GM23248 (cell line): ENCODE results near the gene CLEC4M. TPM values are rescaled to one million over a fixed set of nuclear protein-coding genes. Genes with fewer than 3 reads are reported as not detected.

ENCODE experiments used
- DNase-seq: peaks from one replicate; pipeline ENCODE4 v3.0.0-alpha.2; 2015
- H2AFZ ChIP-seq: fragments of 200-600 bp; sonication (generic); 2 replicates; pipeline ENCODE4 v1.6.1; 2016; ENCODE audit warnings: antibody characterized with exemption
- H3F3A ChIP-seq: fragments of 200-600 bp; sonication (generic); 2 replicates; pipeline ENCODE4 v1.6.1; 2016; ENCODE audit warnings: mild to moderate bottlenecking, antibody characterized with exemption, mixed run types; ENCODE audit not compliant: insufficient read depth
- H3K27ac ChIP-seq: fragments of 200-600 bp; sonication (generic); 2 replicates; pipeline ENCODE4 v1.5.1; 2016; ENCODE audit warnings: mild to moderate bottlenecking
- H3K27me3 ChIP-seq: fragments of 200-600 bp; sonication (generic); replicated peaks from 2 replicates; pipeline ENCODE4 v1.6.1; 2016; ENCODE audit warnings: mild to moderate bottlenecking; ENCODE audit not compliant: insufficient read depth
- H3K36me3 ChIP-seq: fragments of 200-600 bp; sonication (generic); 2 replicates; pipeline ENCODE4 v1.6.1; 2016; ENCODE audit warnings: low read depth, mild to moderate bottlenecking
- H3K4me1 ChIP-seq: fragments of 200-600 bp; sonication (generic); 2 replicates; pipeline ENCODE4 v1.6.1; 2016; ENCODE audit warnings: mild to moderate bottlenecking; ENCODE audit not compliant: insufficient read depth
- H3K4me2 ChIP-seq: fragments of 200-600 bp; sonication (generic); one replicate; pipeline ENCODE4 v1.6.1; 2016; ENCODE audit warnings: mild to moderate bottlenecking; ENCODE audit not compliant: unreplicated experiment
- H3K4me3 ChIP-seq: fragments of 200-600 bp; sonication (generic); 2 replicates; pipeline ENCODE4 v1.5.1; 2016; ENCODE audit warnings: mild to moderate bottlenecking
- H3K79me2 ChIP-seq: fragments of 200-600 bp; sonication (generic); 2 replicates; pipeline ENCODE4 v1.6.1; 2016; ENCODE audit warnings: mild to moderate bottlenecking; ENCODE audit not compliant: insufficient read depth
- H3K9ac ChIP-seq: fragments of 200-600 bp; sonication (generic); 2 replicates; pipeline ENCODE4 v1.6.1; 2016; ENCODE audit warnings: mild to moderate bottlenecking
- H3K9me2 ChIP-seq: fragments of 200-600 bp; sonication (generic); 2 replicates; pipeline ENCODE4 v1.6.1; 2016; ENCODE audit warnings: mixed run types, mild to moderate bottlenecking, moderate library complexity; ENCODE audit not compliant: insufficient read depth
- H3K9me3 ChIP-seq: fragments of 200-600 bp; sonication (generic); one replicate; pipeline ENCODE4 v1.6.1; 2017; ENCODE audit warnings: low read depth
- H4K20me1 ChIP-seq: fragments of 200-600 bp; sonication (generic); 2 replicates; pipeline ENCODE4 v1.6.0; 2016; ENCODE audit not compliant: insufficient read depth
- EZH2 ChIP-seq: fragments of 200-600 bp; sonication (generic); IDR thresholded peaks from 2 replicates; pipeline ENCODE4 v1.6.1; 2018; ENCODE audit warnings: antibody characterized with exemption, mild to moderate bottlenecking; ENCODE audit not compliant: insufficient read depth, poor library complexity, severe bottlenecking
- EZH2phosphoT487 ChIP-seq: fragments of 200-600 bp; sonication (generic); IDR thresholded peaks from 2 replicates; pipeline ENCODE4 v1.6.1; 2018; ENCODE audit warnings: antibody characterized with exemption, moderate library complexity, mild to moderate bottlenecking, low read depth; ENCODE audit not compliant: insufficient read depth
- WGBS, 2 experiments: methylation state at CpG; one replicate each; pipeline ENCODE4 v1.1.6; 2015 to 2017; ENCODE audit warnings: low lambda C conversion rate in 2 of 2, low coverage in 1 of 2; ENCODE audit errors: missing lambda C conversion rate in 2 of 2; 5-methylcytosine and 5-hydroxymethylcytosine counted together
- in situ Hi-C: fragments of 300-500 bp; cut with MboI; formaldehyde crosslinking; loops from 2 replicates; pipeline ENCODE4 v1.15.0; 2020
- polyA plus RNA-seq: library from polyadenylated mRNA; unstranded; fragments of >200 nt; fragmentation: Nextera tagmentation; extraction: Ambion mirVana; gene quantifications from 2 replicates; pipeline ENCODE4 v1.2.1, GENCODE V29; 2016
- total RNA-seq: library from RNA; depleted of rRNA; stranded (reverse); fragments of >200 nt; shearing (Covaris generic); gene quantifications from 2 replicates; pipeline ENCODE4 v1.2.3, GENCODE V29; 2014

CLEC4M gene
- total and polyA plus RNA-seq, 2 experiments from 2014 or later, result not detected

DNA sequence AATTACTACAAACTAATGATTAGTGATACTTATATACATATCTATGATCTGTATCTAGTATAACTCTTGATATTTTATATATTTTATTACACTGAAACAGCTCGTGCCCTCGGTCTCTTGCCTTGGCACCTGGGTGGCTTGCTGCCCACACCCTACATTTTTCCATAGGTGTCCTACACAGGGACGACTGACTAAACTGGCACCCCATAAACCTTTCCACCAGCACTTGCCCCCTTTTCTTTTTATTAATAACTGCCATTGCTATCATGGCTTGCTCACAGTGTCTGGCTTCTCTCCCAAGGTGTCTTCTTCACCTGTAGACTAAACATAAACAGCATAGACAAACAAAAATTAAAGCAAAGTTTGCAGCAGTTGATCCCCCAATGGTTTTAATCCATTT is 30.4 kb downstream of the CLEC4M start:
- in situ Hi-C loops, result loop anchor here (10.0 kb wide), 1 partner anchor 229 kb away; no protein-coding TSS in a partner anchor
- DNase-seq, result no peak
- no peaks in the 10 kb centered on the region for H3K4me1 ChIP-seq
- no peaks in the 10 kb centered on the region for H3K36me3 ChIP-seq
- H3K9me3 ChIP-seq, result no peaks in the 10 kb centered on the region
- no peak overlapping the region for H3K27ac ChIP-seq
- TF ChIP-seq EZH2 (no peak), EZH2phosphoT487 (no peak)
- no peaks in the 10 kb centered on the region for H3F3A ChIP-seq
- peaks cover 28% of the 10 kb centered on the region for H3K27me3 ChIP-seq
- no peaks in the 10 kb centered on the region for H4K20me1 ChIP-seq
- no peaks in the 10 kb centered on the region for H3K79me2 ChIP-seq
- no peak overlapping the region for H3K9ac ChIP-seq
- no peak overlapping the region for H3K4me3 ChIP-seq
- no peak overlapping the region for H2AFZ ChIP-seq
- no peaks in the 10 kb centered on the region for H3K9me2 ChIP-seq
- no peak overlapping the region for H3K4me2 ChIP-seq
- 48 to 51% methylated on average over 3 of the region's 3 CpGs for WGBS, 2 experiments

DNA sequence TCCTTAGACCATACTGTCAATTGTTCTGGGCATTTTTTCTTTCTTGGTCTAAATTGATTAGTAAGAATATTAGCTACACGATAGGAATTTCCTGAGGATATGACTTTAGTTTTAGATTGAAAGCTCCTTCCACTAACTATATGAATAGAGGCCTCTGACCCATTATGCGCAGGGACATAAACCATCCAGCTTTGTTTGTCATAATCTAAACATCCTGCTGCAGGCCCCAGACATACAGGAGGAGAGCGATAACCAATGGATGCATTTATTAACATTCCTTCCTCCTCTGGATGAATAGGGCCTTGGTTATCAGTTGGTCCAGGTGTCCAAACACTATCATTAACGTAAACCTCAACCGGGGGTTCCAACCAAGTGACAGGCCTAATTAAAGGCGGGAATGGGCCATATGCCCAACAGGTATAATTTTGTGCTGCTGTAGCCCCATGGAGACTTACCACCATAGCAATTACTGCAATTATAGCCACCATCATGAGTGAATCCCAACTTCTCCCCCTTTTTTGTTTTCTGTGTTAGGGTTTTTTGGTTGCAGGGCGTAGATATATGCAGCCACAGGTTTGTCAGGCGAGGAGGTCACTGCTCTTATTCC is 32.6 kb downstream of the CLEC4M start:
- Histone ChIP-seq H3K9me3 (no peaks in the 10 kb centered on the region), H3K4me1 (0 out of 2 replicates have a peak, but pooled peaks cover 3% of the 10 kb centered on the region), H3K79me2 (no peaks in the 10 kb centered on the region), H3K9me2 (no peaks in the 10 kb centered on the region), H3K4me3 (no peak overlapping the region), H3K27me3 (peaks cover 32% of the 10 kb centered on the region), H3K9ac (no peak overlapping the region), H3F3A (no peaks in the 10 kb centered on the region), H3K4me2 (no peak overlapping the region), H3K36me3 (no peaks in the 10 kb centered on the region), H3K27ac (no peak overlapping the region), H4K20me1 (no peaks in the 10 kb centered on the region), H2AFZ (no peak overlapping the region)
- WGBS, 2 experiments, result 64 to 71% methylated on average over 8 of the region's 8 CpGs
- no peak for DNase-seq
- no peak for TF ChIP-seq EZH2
- no peak for TF ChIP-seq EZH2phosphoT487
- in situ Hi-C loops, result loop anchor here (10.0 kb wide), 1 partner anchor 231 kb away; no protein-coding TSS in a partner anchor

DNA sequence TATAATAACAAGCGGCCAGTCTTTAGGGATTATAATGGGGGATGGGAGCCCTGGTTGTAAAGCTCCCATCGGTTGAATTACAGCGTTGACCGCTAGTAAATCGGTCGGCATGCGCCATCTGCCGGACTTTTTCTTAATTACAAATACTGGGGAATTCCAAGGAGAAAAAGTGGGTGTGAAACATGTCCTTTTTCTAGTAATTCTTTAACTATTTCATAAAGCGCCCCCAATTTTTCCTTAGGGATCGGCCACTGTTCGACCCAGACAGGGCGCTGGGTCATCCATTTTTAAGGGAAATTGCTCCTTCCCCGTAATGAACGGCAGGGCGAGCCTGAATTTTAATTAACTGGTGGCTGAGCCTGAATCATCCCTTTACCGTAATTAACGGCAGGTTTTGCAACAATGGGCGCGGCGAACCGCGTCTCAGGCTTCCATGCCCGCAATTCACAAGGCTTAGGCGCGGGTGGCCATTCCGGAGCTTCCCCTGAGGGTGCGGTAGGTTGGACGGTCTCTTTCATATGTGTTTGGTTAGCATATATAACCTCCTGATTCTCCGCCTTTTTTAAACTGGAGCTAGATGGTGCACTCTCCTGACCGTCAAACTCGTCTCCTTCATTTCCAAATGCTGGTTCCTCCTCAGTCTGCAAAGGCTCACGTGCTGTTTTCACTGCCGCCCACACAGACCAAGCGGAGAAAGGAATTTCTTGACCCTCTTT is 36.8 kb downstream of the CLEC4M start:
- in situ Hi-C loops, result loop anchor here (10.0 to 25.0 kb wide), 2 partner anchors 235 to 437 kb away; no protein-coding TSS in a partner anchor
- Histone ChIP-seq H3K4me2 (peak overlapping the region; percentile 69), H3K36me3 (no peaks in the 10 kb centered on the region), H2AFZ (peak overlapping the region; percentile 60), H3K9me3 (no peaks in the 10 kb centered on the region), H3K4me3 (peak overlapping the region; percentile 62), H3K27ac (no peak overlapping the region), H3K9me2 (no peaks in the 10 kb centered on the region), H4K20me1 (no peaks in the 10 kb centered on the region), H3K9ac (no peak overlapping the region), H3F3A (no peaks in the 10 kb centered on the region), H3K79me2 (no peaks in the 10 kb centered on the region), H3K4me1 (0 out of 2 replicates have a peak, but pooled peaks cover 3% of the 10 kb centered on the region), H3K27me3 (peaks cover 27% of the 10 kb centered on the region)
- TF ChIP-seq EZH2, result no peak
- TF ChIP-seq EZH2phosphoT487, result no peak
- WGBS, 2 experiments, result 1 to 3% methylated on average over 33 to 34 of the region's 34 CpGs
- peak; percentile 87 for DNase-seq

DNA sequence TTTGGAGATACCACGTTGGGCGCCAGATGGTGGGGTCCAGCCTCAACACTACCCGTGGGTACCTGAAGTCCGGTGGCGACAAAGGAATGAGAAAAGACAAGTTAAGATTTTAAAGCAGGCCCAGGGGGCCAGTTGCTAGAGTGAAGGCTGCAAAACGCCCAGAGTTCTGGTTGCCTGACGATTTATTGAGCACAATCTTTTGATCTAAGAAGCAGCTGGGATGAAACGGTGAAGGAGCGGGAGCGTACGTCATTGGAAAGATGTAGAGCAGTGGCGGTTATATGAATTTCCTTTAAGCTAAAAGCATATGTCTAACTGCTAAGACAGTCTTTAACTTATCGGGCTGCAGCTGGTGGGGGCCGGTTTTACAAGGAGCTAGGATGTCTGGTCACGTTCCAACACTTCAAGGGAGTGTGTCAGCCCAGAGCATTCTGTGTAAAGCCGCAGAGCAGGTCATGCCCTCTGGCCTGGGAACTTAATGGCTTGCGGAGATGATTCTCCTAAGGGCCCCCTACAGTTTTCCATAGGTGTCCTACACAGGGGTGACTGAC is 38.1 kb downstream of the CLEC4M start:
- no peaks in the 10 kb centered on the region for H3K9me2 ChIP-seq
- no peak overlapping the region for H2AFZ ChIP-seq
- TF ChIP-seq EZH2 (no peak), EZH2phosphoT487 (no peak)
- no peak overlapping the region for H3K27ac ChIP-seq
- no peaks in the 10 kb centered on the region for H3K9me3 ChIP-seq
- no peak overlapping the region for H3K4me2 ChIP-seq
- peaks cover 25% of the 10 kb centered on the region for H3K27me3 ChIP-seq
- H3K4me3 ChIP-seq, result no peak overlapping the region
- no peaks in the 10 kb centered on the region for H3K79me2 ChIP-seq
- H4K20me1 ChIP-seq, result no peaks in the 10 kb centered on the region
- 0 out of 2 replicates have a peak, but pooled peaks cover 3% of the 10 kb centered on the region for H3K4me1 ChIP-seq
- H3K36me3 ChIP-seq, result no peaks in the 10 kb centered on the region
- WGBS, 2 experiments, result 30 to 34% methylated on average over 17 of the region's 17 CpGs
- in situ Hi-C loops, result loop anchor here (25.0 kb wide), 1 partner anchor 439 kb away; no protein-coding TSS in a partner anchor
- H3F3A ChIP-seq, result no peaks in the 10 kb centered on the region
- no peak for DNase-seq
- no peak overlapping the region for H3K9ac ChIP-seq
